ENCODE data around the gene CASK.

DNA sequence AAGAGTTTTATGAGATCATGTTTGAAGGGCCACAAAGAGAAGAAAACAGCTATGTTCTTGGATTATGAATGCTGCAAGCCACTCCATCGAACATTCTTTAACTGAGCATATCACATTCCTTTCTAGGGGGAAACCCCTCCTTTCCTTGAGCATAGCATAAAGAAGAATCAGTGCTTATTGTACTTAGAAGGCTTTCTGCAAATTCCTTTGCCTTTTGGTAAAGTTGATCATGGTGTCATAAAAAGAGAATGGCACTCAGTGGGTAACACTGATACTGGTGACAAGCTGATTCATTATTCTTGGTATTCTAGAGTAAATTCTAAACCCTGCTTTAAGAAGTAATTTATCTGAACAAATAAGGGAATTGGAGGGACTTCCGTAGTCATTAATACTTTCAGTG, 323.1 kb downstream of the CASK start:
- TF ChIP-seq POLR2A (IDR thresholded peaks at IDR 0.05; ENCODE audit: low read depth, low read length): no peak
- no peak for TF ChIP-seq POLR2AphosphoS5 (IDR thresholded peaks at IDR 0.05; ENCODE audit: low read depth, low read length)
- no peak for TF ChIP-seq TAF1 (IDR thresholded peaks at IDR 0.05; ENCODE audit: borderline replicate concordance, low read depth, low read length)
